ENCODE measurements around the gene TOMM5.

Gene TOMM5

DNA sequence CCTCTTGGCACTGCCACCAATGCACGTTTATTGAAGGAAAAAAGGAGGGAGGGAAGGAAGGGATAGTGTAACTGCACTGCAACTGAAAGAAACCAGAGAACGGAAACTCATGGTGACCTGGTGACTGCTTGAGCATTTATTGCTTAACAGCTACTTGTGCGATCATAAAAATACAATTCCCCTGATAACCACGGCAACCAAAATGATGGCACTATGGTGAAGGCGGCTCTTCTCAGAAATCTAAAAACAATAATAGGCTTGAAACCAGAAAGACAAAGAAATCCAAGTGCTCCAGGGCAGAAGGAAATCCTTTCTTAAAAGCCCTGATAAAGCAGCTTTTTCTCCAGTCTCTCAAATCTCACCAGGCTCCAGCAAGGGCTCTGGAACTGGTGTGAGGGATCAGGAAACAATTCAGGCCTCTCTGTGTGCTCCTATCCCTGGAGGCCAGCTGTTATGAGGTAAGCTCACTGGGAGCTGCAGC, 18.1 kb downstream of the TOMM5 start:
- peaks cover 72% of the 10 kb centered on the region for H3K79me2 ChIP-seq (ENCODE audit: insufficient read depth, low read length)
- no peaks in the 10 kb centered on the region for H3K9me2 ChIP-seq (replicated peaks; ENCODE audit: low read depth, low read length)
- peak overlapping the region; percentile 88 for H3K4me2 ChIP-seq (ENCODE audit: low read depth, low read length, poor library complexity, severe bottlenecking)
- peak overlapping the region; percentile 82 for H3K9ac ChIP-seq (ENCODE audit: low read depth, low read length, poor library complexity, severe bottlenecking)
- no peaks in the 10 kb centered on the region for H3K36me3 ChIP-seq (ENCODE audit: insufficient read depth, low read length)
- no peaks in the 10 kb centered on the region for H3F3A ChIP-seq (ENCODE audit: low read depth)
- TF ChIP-seq, protein P1, sequence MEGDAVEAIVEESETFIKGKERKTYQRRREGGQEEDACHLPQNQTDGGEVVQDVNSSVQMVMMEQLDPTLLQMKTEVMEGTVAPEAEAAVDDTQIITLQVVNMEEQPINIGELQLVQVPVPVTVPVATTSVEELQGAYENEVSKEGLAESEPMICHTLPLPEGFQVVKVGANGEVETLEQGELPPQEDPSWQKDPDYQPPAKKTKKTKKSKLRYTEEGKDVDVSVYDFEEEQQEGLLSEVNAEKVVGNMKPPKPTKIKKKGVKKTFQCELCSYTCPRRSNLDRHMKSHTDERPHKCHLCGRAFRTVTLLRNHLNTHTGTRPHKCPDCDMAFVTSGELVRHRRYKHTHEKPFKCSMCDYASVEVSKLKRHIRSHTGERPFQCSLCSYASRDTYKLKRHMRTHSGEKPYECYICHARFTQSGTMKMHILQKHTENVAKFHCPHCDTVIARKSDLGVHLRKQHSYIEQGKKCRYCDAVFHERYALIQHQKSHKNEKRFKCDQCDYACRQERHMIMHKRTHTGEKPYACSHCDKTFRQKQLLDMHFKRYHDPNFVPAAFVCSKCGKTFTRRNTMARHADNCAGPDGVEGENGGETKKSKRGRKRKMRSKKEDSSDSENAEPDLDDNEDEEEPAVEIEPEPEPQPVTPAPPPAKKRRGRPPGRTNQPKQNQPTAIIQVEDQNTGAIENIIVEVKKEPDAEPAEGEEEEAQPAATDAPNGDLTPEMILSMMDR (conservative IDR thresholded peaks at IDR 0.05; ENCODE audit: low read length), result no peak
- no peak for TF ChIP-seq EZH2phosphoT487 (IDR thresholded peaks at IDR 0.05; ENCODE audit: borderline replicate concordance)
- H3K27me3 ChIP-seq (ENCODE audit: insufficient read depth, low read length, poor library complexity, severe bottlenecking), result no peaks in the 10 kb centered on the region
- no peaks in the 10 kb centered on the region for H3K9me3 ChIP-seq (ENCODE audit: insufficient read depth, low read depth, low read length)
- peak overlapping the region; percentile 87 for H3K4me3 ChIP-seq (ENCODE audit: low read length, poor library complexity, severe bottlenecking)
- H3K4me1 ChIP-seq (ENCODE audit: insufficient read depth, low read length, poor library complexity, severe bottlenecking), result peaks cover 48% of the 10 kb centered on the region
- H4K20me1 ChIP-seq (ENCODE audit: insufficient read depth, low read length, poor library complexity, severe bottlenecking), result no peaks in the 10 kb centered on the region
- no peak overlapping the region for H2AFZ ChIP-seq (ENCODE audit: low read length)

GRCh38 chr9:37571282-37571681, 21.1 kb downstream of the TOMM5 start:
- Histone ChIP-seq H3K27me3 (ENCODE audit: insufficient read depth, low read length, poor library complexity, severe bottlenecking) (no peaks in the 10 kb centered on the region), H3K79me2 (ENCODE audit: insufficient read depth, low read length) (peaks cover 66% of the 10 kb centered on the region), H3K9me2 (replicated peaks; ENCODE audit: low read depth, low read length) (no peaks in the 10 kb centered on the region), H3K4me3 (ENCODE audit: low read length, poor library complexity, severe bottlenecking) (no peak overlapping the region), H3K9me3 (ENCODE audit: insufficient read depth, low read depth, low read length) (no peaks in the 10 kb centered on the region), H3K36me3 (ENCODE audit: insufficient read depth, low read length) (no peaks in the 10 kb centered on the region), H3F3A (ENCODE audit: low read depth) (no peaks in the 10 kb centered on the region), H4K20me1 (ENCODE audit: insufficient read depth, low read length, poor library complexity, severe bottlenecking) (no peaks in the 10 kb centered on the region), H3K4me1 (ENCODE audit: insufficient read depth, low read length, poor library complexity, severe bottlenecking) (peaks cover 38% of the 10 kb centered on the region), H3K4me2 (ENCODE audit: low read depth, low read length, poor library complexity, severe bottlenecking) (peak overlapping the region; percentile 41), H3K9ac (ENCODE audit: low read depth, low read length, poor library complexity, severe bottlenecking) (no peak overlapping the region), H2AFZ (ENCODE audit: low read length) (no peak overlapping the region)
- TF ChIP-seq, protein P1 (conservative IDR thresholded peaks at IDR 0.05; ENCODE audit: low read length), result no peak
- no peak for TF ChIP-seq EZH2phosphoT487 (IDR thresholded peaks at IDR 0.05; ENCODE audit: borderline replicate concordance)

- peaks cover 5% of the 10 kb centered on the region; the same call in 1 of the 2 replicates for H3K9me3 ChIP-seq (ENCODE audit: insufficient read depth, low read depth, low read length)
- no peak overlapping the region for H3K4me3 ChIP-seq (ENCODE audit: low read length, poor library complexity, severe bottlenecking)
- peaks cover 5% of the 10 kb centered on the region for H3K4me1 ChIP-seq (ENCODE audit: insufficient read depth, low read length, poor library complexity, severe bottlenecking)
- no peaks in the 10 kb centered on the region for H3K9me2 ChIP-seq (replicated peaks; ENCODE audit: low read depth, low read length)
- TF ChIP-seq EZH2phosphoT487 (IDR thresholded peaks at IDR 0.05; ENCODE audit: borderline replicate concordance), result no peak
- TF ChIP-seq, protein P1 (conservative IDR thresholded peaks at IDR 0.05; ENCODE audit: low read length), result no peak
- H3K4me2 ChIP-seq (ENCODE audit: low read depth, low read length, poor library complexity, severe bottlenecking), result no peak overlapping the region
- H3F3A ChIP-seq (ENCODE audit: low read depth), result no peaks in the 10 kb centered on the region
- H3K79me2 ChIP-seq (ENCODE audit: insufficient read depth, low read length), result peaks cover 48% of the 10 kb centered on the region
- no peak overlapping the region for H2AFZ ChIP-seq (ENCODE audit: low read length)
- H3K36me3 ChIP-seq (ENCODE audit: insufficient read depth, low read length), result no peaks in the 10 kb centered on the region
- H3K27me3 ChIP-seq (ENCODE audit: insufficient read depth, low read length, poor library complexity, severe bottlenecking), result no peaks in the 10 kb centered on the region
- no peaks in the 10 kb centered on the region for H4K20me1 ChIP-seq (ENCODE audit: insufficient read depth, low read length, poor library complexity, severe bottlenecking)
- H3K9ac ChIP-seq (ENCODE audit: low read depth, low read length, poor library complexity, severe bottlenecking), result no peak overlapping the region
Measured at GRCh38 chr9:37566716-37567115, 25.7 kb downstream of the TOMM5 start.
